ENCODE results near the gene NTHL1.

Gene NTHL1

GRCh38 chr16:2038382-2039231 lies 9.0 kb downstream of the NTHL1 start:
- H3K9me3 ChIP-seq: no peaks in the 10 kb centered on the region
- H3K27me3 ChIP-seq: peaks cover 13% of the 10 kb centered on the region
- no peak overlapping the region for H3K4me3 ChIP-seq (ENCODE audit: low read depth in 1 of 2, low read length in 1 of 2)
- TF ChIP-seq CTCF (IDR thresholded peaks at IDR 0.05): no peak
- peaks cover 0 to 4% of the 10 kb centered on the region in 2 experiments for H3K4me1 ChIP-seq (ENCODE audit: control insufficient read depth in 1 of 2, insufficient read depth in 1 of 2, low read depth in 1 of 2, low read length in 1 of 2)
- no peaks in the 10 kb centered on the region for H3K36me3 ChIP-seq
- H3K27ac ChIP-seq: no peak overlapping the region

- Histone ChIP-seq H3K9me3 (no peaks in the 10 kb centered on the region), H3K36me3 (no peaks in the 10 kb centered on the region), H3K4me1 (ENCODE audit: control insufficient read depth in 1 of 2, insufficient read depth in 1 of 2, low read depth in 1 of 2, low read length in 1 of 2) (peaks cover 0 to 10% of the 10 kb centered on the region in 2 experiments), H3K27ac (no peak overlapping the region), H3K4me3 (ENCODE audit: low read depth in 1 of 2, low read length in 1 of 2) (no peak overlapping the region), H3K27me3 (peaks cover 19% of the 10 kb centered on the region)
- no peak for TF ChIP-seq CTCF (IDR thresholded peaks at IDR 0.05)
These were observed 9.8 kb downstream of the NTHL1 start for GRCh38 chr16:2037647-2038381.

- TF ChIP-seq CTCF (IDR thresholded peaks at IDR 0.05): no peak
- Histone ChIP-seq H3K27ac (no peak overlapping the region), H3K36me3 (no peaks in the 10 kb centered on the region), H3K4me3 (ENCODE audit: low read depth in 1 of 2, low read length in 1 of 2) (no peak overlapping the region), H3K4me1 (ENCODE audit: control insufficient read depth in 1 of 2, insufficient read depth in 1 of 2, low read depth in 1 of 2, low read length in 1 of 2) (peaks cover 0 to 10% of the 10 kb centered on the region in 2 experiments), H3K9me3 (no peaks in the 10 kb centered on the region), H3K27me3 (peaks cover 26% of the 10 kb centered on the region)
These were observed 10.5 kb downstream of the NTHL1 start for GRCh38 chr16:2037115-2037514.

GRCh38 chr16:2036200-2036966 lies 11.3 kb downstream of the NTHL1 start:
- Histone ChIP-seq H3K9me3 (no peaks in the 10 kb centered on the region), H3K4me3 (ENCODE audit: low read depth in 1 of 2, low read length in 1 of 2) (no peak overlapping the region), H3K27me3 (peaks cover 28% of the 10 kb centered on the region), H3K36me3 (no peaks in the 10 kb centered on the region), H3K4me1 (ENCODE audit: control insufficient read depth in 1 of 2, insufficient read depth in 1 of 2, low read depth in 1 of 2, low read length in 1 of 2) (peaks cover 0 to 10% of the 10 kb centered on the region in 2 experiments), H3K27ac (no peak overlapping the region)
- TF ChIP-seq CTCF (IDR thresholded peaks at IDR 0.05): no peak

- no peaks in the 10 kb centered on the region for H3K36me3 ChIP-seq
- H3K9me3 ChIP-seq: no peaks in the 10 kb centered on the region
- no peak overlapping the region for H3K27ac ChIP-seq
- peaks cover 0 to 10% of the 10 kb centered on the region in 2 experiments for H3K4me1 ChIP-seq (ENCODE audit: control insufficient read depth in 1 of 2, insufficient read depth in 1 of 2, low read depth in 1 of 2, low read length in 1 of 2)
- no peak overlapping the region for H3K4me3 ChIP-seq (ENCODE audit: low read depth in 1 of 2, low read length in 1 of 2)
- TF ChIP-seq CTCF (IDR thresholded peaks at IDR 0.05): no peak
- H3K27me3 ChIP-seq: peaks cover 28% of the 10 kb centered on the region
These were observed 12.0 kb downstream of the NTHL1 start for GRCh38 chr16:2035431-2036199.

All from neutrophil (primary cell).